ENCODE data around the gene SHISA9. TPM values are rescaled to one million over a fixed set of nuclear protein-coding genes. Genes with fewer than 3 reads are reported as not detected.

The SHISA9 gene
- polyA plus RNA-seq, 2 of the 4 experiments (the other 2 are of a cell fraction), result 0.16 TPM; not detected in 1

GRCh38 chr16:13206606-13207005, 305.2 kb downstream of the SHISA9 start:
- TF ChIP-seq HOXA7 (CRISPR knock-in tag; IDR thresholded peaks at IDR 0.05), result no peak
- TF ChIP-seq CBX2 (IDR thresholded peaks at IDR 0.05; ENCODE audit: borderline replicate concordance, low read depth), result no peak
- TF ChIP-seq ZFP36 (IDR thresholded peaks at IDR 0.05; ENCODE audit: borderline replicate concordance, partially characterized antibody), result no peak
- no peak for TF ChIP-seq POLR2AphosphoS2 (conservative IDR thresholded peaks at IDR 0.05; ENCODE audit: low read length)
- no peak for TF ChIP-seq ZC3H11A (IDR thresholded peaks at IDR 0.05)
- TF ChIP-seq CTCF (IDR thresholded peaks at IDR 0.05), result no peak
- no peak for TF ChIP-seq PBX3 (IDR thresholded peaks at IDR 0.05)
- 0% methylated on average over 4 of the region's 4 CpGs for WGBS (ENCODE audit: missing lambda C conversion rate)
- ChIA-PET POLR2A (no interaction called here), CTCF (no interaction called here)
- Histone ChIP-seq H3K4me2 (no peak overlapping the region), H3K4me1 (no peaks in the 10 kb centered on the region), H3K4me3 (no peak overlapping the region), H3K9me3 (no peaks in the 10 kb centered on the region), H3K27ac (no peak overlapping the region)
- no peak for FAIRE-seq
- no peak for DNase-seq (ENCODE audit: low read depth in 1 of 2, low spot score in 1 of 2)
- ATAC-seq, result no peak

- no peaks in the 10 kb centered on the region for H3K9me3 ChIP-seq
- DNase-seq (ENCODE audit: low read depth in 1 of 2, low spot score in 1 of 2) (no peak), FAIRE-seq (no peak), ATAC-seq (no peak)
- CTCF ChIA-PET, result no interaction called here
- 42% methylated on average over 5 of the region's 5 CpGs for WGBS (ENCODE audit: missing lambda C conversion rate)
- H3K4me3 ChIP-seq, result no peak overlapping the region
- no peak overlapping the region for H3K4me2 ChIP-seq
- H3K27ac ChIP-seq, result no peak overlapping the region
- no peaks in the 10 kb centered on the region for H3K4me1 ChIP-seq
- TF ChIP-seq NFE2L2 (conservative IDR thresholded peaks at IDR 0.05; ENCODE audit: low read length), result no peak
- no peak for TF ChIP-seq ESRRA (IDR thresholded peaks at IDR 0.05; ENCODE audit: borderline replicate concordance, low read length)
- no peak for TF ChIP-seq FOSL2 (IDR thresholded peaks at IDR 0.05)
- no peak for TF ChIP-seq FOSL2 (CRISPR knock-in tag; IDR thresholded peaks at IDR 0.05)
- no peak for TF ChIP-seq TP53 (CRISPR knock-in tag; IDR thresholded peaks at IDR 0.05)
- TF ChIP-seq PBX3 (IDR thresholded peaks at IDR 0.05), result no peak
- TF ChIP-seq POLR2AphosphoS2 (conservative IDR thresholded peaks at IDR 0.05; ENCODE audit: low read length), result no peak
- TF ChIP-seq REST (IDR thresholded peaks at IDR 0.05), result no peak
- no peak for TF ChIP-seq HES2 (IDR thresholded peaks at IDR 0.05)
- TF ChIP-seq HMGXB4 (CRISPR knock-in tag; IDR thresholded peaks at IDR 0.05; ENCODE audit: borderline replicate concordance), result no peak
- TF ChIP-seq ELK1 (IDR thresholded peaks at IDR 0.05; ENCODE audit: low read depth, low read length), result no peak
- no peak for TF ChIP-seq TFCP2L1 (CRISPR knock-in tag; IDR thresholded peaks at IDR 0.05)
- TF ChIP-seq NPAS2 (CRISPR knock-in tag; IDR thresholded peaks at IDR 0.05; ENCODE audit: borderline replicate concordance), result no peak
- POLR2A ChIA-PET, result no interaction called here
Measured at GRCh38 chr16:13207151-13207550, 305.8 kb downstream of the SHISA9 start.

Data from A549 (cell line).